ENCODE measurements around the gene NRN1L.

GRCh38 chr16:67881621-67882161 lies 3.0 kb upstream of the NRN1L start:
- TF ChIP-seq CTCF (conservative IDR thresholded peaks at IDR 0.05) (no peak), EZH2 (IDR thresholded peaks at IDR 0.05; ENCODE audit: low read depth) (no peak)

All from PC-9 (cell line).